A172 (cell line): ENCODE measurements around the gene FGF9. TPM values are rescaled to one million over a fixed set of nuclear protein-coding genes. Genes with fewer than 3 reads are reported as not detected.
A peak's percentile ranks its signal among the peaks of the same experiment; 100 is the strongest.

Experiments
- DNase-seq: peaks from one replicate; pipeline ENCODE4 v3.0.0-alpha.2; 2015; ENCODE audit warnings: low spot score
- total RNA-seq: library from RNA; depleted of rRNA; stranded (reverse); fragments of >200 nt; shearing (Covaris generic); gene quantifications from 2 replicates; pipeline ENCODE4 v1.2.3, GENCODE V29; 2014

FGF9 gene
- total RNA-seq, 1 experiment from 2014 or later, result not detected

DNA sequence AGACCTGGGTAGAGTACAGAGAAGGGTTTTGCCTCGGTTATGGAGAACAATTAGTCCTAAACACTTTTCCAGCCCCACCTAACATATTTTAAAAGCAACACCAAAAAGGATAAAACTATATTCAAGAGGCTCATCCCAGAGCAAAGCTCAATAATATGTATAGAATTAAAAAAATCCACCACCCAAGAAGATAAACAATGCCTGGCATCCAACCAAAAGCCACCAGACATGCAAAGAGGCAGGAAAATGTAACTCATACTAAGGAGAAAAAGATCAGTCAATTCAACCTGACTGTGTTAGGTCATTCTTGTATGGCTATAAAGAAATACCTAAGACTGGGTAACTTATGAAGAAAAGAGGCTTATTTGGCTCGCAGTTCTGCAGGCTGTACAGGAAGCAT, 39.3 kb downstream of the FGF9 start:
- DNase-seq, result no peak

DNA sequence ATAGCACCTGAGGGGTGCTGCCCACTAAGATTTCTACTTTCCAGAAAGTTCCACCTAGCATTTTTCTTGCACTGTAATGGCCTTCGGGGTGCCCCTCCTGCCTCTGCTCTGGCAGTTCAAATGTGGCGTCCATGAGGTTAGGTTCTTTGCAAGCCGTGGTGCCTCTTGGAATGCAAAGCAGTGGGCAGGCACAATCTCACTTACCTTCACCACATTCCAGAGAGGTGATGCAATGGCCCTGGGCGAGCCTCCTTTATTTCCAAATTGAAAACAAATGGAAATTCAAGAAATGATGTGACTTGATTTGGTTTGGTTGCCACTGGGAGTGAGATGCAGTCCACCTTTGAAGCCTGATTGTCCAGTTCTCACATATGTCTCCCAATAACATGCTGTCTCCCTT, 46.9 kb downstream of the FGF9 start:
- DNase-seq, result no peak

DNA sequence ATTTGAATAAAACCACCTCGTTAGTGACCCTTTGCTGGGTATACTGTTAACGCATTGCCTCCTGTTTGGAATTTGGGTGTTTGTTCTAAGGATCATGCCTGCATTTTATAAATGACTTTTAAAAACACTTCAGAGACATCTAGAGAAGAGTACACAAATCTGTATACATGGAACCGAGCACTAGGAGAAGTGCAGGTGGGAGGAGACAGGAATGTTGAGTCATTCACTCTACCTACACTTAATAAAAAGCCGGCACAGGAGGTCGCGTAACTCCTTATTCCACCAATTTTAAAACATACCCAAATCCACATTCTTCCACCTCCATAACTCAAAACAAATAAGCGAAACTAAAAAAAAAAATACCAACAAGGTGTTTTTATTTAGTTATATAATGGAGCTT, 48.6 kb downstream of the FGF9 start:
- no peak for DNase-seq

DNA sequence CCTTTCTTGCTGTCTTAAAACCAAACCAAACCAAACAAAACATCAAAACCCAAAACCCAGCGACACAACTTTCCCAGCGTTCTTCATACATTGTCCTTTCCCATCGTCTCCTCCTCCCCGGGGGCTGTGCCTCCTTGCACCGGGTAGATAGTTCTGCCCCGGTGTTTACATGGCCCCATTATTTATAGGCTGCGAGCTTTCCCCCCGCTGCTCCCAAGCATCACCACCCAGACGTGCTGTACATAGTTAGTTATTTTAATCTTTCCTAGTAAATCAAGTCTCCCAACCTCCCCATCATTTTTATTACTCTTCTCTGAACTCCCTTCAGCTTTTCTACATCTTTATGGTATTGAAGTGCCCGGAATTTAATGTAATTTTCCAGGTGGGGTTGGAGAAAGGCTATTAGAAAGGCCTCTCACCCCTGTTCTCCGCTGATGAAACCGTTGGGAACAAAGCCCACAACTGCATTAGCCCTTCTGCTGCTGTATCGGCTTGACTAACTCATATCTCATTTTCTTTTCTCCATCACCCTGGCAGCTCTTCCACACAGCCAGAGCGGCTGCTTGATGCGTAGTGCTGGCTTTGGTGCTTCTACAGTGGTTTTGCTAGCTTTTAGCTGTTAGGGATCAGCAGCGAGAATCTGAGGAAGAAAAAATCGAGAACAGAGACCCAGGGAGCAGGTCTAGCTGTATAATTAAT, 53.1 kb downstream of the FGF9 start:
- no peak for DNase-seq

DNA sequence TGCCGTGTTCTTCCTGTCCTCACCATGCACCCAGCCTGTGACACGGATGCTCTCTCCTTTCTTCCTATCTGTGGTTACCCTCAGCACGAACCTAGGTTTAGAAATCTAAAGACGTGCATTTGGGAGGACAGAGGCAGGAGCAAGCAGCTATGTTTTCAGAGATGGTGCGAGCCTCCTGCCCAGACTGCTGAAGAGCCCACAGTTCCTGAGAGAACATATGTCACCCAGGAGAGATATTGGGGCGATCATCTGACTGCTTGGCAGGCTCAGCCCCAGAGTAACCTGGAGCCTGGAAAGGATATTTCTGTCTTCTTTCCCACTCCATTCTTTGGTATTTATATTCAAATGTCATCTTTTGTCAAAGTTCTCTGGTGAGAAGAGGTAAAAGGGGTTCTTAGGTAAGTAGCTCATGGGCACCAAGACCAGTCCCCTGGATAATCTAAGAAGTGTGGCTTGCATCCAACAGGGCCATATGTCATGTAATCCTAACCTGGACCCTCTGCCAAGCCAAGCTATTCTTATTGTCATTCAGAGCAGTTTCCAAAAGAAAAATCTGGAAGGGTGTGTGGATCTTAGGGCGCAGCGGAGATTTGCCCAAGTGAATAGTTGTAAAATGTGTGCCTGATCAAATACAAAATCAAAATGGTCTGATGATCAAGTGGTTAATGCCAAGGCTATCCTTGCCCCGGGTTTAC, 59.5 kb downstream of the FGF9 start:
- no peak for DNase-seq

DNA sequence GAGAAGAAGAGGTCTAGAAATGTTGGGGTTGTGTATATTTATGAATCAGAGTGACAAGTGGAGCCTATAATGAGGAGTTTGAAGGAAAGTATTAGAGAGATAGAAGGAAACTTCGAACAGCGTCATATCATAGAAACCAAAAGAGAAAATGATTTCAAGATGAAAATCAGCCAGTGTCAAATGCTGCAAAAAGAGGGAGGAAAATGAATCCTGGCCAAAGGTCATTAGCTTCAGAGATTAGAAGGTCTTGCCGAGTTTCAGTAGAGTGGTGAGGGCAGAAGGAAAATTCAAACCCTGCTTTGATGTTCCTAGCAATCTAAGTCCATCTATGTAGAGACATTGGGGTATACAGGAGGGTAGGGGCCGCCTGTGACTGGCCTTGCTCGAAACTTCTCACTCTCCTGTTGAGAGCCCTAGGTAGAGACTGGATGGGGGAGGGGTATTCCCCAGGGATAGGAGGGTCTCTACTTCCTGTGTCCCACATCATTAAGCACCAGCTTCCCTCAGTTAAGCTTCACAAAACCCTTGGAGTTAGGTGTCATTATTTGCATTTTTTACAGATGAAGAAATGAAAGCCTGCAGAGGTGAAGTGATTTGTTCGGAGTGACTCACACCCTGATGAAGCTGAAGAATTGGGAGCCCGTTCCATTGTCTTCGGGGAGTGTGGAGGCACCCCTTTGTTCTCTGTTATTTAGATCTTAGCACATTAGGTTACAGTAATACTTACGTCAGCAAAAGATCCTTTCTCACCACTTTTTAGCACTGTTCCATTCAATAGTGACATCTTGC, 62.8 kb downstream of the FGF9 start:
- DNase-seq, result no peak

DNA sequence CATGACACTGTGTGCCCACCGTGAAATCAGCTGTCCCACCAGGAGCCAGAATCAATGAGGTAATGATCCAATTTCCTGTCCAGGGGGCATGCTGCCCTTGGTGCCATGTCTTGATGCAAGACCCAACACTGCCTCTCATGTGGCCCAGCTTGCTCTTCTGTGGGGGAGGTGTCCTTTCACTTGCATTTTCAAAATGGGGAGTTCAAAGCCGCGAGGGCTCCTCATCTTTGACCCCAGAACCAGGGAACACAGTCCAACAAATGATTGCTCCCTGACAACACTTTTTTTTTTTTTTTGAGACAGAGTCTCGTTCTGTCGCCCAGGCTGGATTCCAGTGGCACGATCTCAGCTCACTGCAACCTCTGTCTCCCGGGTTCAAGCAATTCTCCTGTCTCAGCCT, 64.1 kb downstream of the FGF9 start:
- no peak for DNase-seq

DNA sequence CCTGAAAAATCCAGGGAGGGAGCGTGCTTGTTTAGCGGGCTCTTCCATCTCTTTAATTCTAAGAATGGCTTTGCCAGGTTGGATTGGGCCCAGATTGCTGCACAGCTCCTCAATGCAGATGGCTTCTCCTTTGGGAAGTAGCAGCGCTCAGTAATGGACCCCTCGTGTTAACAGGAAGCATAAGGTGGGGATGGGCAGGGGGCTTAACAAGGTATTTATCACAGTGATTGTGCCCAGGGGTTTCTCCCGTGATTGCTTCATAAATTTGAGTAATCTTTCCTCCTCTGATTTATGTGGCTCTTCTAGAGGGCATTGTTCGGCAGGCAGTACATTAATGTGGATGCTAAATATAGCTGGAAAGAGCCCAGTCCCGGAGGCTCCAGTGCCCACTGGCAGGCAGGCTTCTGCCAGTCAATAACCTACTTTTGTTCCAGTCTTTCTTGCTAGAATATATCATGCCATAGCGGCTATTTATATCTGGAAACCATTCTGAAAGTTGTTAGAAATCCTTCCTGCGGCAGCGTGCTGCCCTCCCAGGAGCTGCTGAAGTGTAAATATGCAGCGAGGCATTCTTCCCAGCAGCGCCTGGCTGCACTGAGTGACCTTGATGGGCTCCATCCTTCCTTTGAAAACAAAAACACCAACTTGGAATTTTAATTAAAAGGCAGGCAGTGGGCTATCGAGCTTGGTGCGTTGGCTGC, 65.0 kb downstream of the FGF9 start:
- DNase-seq, result no peak

DNA sequence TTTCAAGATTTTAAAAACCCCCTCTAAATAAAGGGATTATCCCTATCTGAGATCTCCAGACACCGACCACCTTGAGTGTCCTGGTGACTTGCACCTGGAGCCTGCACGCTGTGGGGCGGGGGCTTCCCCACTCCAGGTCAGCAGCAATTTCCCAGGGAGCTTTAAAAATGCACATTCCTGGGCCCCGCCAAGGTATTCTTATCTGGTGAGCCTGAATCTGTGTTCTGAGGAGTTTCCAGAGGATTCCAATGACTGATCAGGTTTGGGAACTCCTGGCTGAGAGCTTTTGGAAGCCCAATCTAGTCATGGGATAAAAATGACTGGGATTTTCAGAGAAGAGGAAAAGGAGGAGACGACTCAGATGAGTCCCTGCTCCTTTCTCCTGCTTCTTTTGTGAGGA, 66.1 kb downstream of the FGF9 start:
- no peak for DNase-seq

DNA sequence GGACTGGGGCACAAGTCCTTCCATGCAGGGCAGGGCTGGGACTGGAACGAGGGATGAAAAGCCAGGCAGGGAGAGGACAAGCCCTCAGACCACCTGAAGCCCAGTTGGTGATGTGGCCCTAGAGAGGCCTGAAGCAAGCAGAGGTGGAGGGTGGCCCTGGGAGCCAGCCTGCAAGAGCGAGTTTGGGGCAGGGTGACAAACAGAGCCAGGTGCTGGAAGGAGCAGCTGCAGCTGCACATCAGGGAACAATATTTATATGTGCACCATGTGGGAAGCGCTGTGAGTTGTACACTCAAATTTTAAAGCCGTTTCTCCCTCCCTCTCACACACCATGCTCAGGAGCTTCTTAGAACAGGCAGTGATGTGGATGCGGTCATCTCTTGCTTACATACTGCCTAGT, 67.8 kb downstream of the FGF9 start:
- DNase-seq, result no peak

DNA sequence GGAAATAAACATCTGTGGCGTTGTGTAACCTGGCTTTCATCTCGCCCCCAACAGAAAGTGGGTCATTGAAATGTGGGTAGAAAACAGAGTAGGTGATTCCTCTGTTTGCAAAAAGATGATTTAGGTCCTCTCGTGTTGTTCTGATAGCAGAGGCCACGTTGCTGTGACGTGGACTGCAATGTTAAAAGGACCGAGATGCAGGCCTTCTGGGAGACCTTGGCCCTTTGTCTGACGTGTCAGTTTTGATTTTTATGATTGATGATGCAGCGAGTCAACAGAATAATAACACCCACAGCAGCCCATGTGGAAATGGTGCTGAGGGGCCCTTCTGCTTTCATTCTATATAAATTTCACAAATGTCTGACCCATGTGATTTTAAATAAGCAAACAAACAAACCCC, 68.9 kb downstream of the FGF9 start:
- DNase-seq, result no peak

DNA sequence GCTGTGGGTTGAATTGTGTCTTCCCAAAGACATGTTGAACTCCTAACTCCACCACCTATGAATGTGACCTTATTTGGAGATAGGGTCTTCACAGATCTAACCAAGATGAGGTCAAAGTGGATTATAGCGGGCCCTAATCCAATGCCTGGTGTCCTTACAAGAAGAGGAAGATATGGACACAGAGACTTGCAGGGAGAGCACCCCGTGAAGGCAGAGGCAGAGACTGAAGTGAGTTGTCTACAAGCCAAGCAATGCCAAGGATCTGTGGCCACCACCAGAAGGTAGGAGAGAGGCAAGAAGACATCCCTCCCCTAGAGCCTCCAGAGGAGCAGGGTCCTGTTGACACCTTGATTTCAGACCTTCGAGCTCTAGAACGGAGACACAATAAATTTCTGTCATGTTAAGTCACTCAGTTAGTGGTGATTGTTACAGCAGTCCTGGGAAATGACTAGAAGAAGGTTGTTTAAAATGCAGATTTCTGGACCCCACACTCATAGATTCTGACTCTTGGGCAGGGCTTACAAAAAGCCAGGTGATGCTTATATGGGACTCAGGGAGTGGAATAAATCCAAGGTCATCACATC, 70.6 kb downstream of the FGF9 start:
- DNase-seq, result no peak

DNA sequence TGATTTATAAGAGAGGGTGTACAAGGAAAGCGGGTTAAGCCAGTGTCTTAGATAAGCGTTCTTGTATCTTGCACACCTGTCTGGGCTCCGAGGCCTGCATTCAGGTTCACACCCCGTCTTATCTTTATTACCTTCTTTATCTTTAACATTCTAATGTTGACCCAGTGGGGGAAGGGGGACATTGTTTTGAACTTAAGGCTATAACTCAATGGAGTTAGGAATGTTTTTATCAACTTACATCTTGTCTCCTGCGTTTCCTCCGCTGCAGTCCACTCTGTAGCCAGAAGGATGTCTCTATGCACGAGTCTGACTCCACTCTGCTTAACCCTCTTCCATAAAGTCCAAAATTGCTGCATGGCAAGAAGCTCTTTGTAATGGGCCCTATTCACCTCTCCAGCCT, 71.2 kb downstream of the FGF9 start:
- DNase-seq, result no peak

DNA sequence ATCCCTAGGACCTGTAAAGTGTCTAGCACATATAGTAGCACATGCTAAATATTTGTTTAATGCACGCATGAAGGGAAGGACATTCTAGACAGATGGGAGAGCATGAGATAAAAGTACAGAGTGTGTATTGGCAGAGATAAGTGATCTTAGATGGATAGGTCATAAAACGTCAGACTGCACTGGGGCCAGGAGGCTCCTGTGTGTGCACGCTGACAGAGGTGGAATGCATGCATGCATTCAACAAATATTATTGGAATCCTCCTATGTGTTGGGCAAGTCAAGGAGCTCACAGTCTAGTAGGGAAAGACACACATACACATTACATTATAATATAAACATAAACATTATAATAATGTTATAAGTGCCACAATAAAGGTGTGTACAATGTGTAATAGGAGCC, 73.3 kb downstream of the FGF9 start:
- no peak for DNase-seq

DNA sequence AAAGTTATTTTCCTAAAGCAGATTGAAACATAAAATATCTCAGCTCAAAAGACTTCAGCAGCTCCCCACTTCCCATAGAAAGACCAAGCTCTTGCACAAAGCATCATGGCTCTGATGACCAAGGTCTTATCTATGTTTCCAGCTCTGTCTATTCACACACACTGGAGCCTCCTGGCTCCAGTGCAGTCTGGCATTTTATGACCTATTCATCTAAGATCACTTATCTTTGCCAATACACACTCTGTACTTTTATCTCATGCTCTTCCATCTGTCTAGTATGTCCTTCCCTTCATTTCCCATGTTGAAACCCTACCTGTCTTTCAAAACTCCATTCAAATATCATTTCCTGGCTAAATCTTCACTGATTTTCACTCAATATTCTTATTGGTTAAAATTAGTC, 74.4 kb downstream of the FGF9 start:
- DNase-seq, result no peak

DNA sequence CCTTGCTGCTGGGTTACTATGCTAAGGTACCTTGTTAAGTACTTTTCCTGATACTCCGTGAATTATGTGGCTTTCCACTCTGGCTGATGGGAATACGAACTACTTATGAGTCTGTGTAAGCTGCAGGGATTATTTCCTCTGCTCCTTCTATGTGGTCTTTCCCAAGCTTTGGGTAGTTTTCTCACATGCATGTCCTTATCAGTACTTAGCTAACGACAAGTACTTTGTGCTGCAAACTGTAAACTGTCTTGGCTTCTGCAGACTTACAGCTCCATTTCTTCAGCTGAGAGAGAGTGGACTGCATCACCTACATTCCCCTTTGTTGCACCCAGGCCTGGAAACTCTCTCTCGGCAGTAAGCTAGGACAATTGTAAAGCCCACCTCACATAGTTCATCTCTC, 76.6 kb downstream of the FGF9 start:
- no peak for DNase-seq

DNA sequence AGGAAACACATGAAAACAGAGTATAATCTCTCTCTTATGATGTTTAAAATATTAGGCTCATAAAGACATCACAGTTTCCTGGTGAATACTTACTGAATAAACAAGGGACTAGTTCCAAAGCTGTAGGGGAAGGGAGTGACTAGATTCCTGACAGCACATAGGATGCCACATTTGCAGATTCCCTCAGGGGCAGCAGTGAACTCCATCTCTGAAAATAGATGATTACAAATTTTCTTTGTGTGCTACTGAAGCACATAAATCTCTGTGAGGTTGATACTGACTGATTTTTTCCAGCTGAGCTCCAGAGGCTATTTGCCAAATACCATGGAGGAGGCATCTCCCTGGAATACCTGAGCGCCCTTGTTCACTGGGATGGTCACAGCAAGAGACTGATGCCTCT, 77.3 kb downstream of the FGF9 start:
- DNase-seq, result no peak

DNA sequence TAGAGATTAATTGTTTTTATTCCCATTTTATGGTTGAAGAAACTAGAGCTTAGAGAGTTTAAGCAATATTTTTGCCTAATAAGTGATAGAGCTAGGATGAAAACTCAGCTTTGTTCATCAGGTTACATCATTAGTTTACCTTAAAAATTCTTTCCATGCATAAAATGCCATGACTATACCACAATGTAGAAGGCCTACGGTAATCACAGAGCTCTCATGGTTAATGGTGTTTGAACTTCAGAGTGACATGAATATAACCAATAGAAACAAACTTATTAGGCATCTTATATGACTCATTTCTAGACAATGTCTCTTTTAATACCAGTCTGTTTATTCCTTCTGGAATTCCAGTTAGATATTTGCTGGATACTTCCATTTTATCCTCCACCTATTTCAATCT, 78.5 kb downstream of the FGF9 start:
- DNase-seq, result peak; percentile 17

DNA sequence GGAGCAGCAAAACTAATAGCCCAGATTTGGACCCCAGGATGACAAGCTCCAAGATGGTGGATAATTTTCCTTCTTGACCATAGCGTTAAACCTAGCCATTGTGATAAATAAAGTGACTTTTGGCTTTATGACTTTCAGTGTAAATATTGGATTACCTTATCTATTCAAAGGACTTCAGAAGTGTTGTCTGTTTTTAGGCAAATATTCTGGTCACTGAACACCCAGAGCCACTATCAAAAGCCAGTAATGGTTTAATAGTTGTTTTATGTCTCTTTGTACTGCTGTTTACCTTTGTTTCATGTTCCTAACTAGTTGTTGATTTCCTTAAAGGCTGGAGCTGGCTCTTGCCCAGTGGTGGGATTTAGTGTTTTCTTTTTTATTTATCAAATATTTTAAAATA, 81.6 kb downstream of the FGF9 start:
- no peak for DNase-seq

DNA sequence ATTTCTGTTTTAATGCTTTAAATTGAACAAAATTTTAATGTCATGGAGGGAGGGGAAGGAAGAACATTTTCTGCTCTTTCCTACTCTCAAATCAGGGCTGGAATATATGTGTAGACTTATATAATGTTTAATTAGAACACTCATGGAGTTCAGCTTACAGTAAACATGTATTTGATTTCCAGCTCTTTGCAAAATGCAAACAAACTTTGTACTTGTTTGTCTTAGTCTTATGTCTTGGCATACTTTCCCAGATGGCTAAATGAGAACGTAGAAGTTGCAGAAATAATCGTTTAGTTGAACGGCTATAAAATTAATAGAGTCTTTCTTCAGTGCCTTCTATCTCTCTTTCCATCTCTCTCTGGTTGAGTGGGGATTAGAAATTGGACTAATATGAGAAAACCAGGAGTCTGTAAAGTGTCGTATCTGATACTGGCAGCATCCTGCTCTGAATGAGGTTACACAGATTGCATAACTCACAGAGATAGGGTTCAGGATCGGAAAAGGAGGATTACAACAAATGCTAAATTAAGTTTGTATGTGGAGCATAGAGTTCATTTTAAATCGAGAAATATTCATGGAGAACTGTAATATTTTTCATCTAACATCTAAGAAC, 82.3 kb downstream of the FGF9 start:
- DNase-seq, result no peak
